Measurements from ENCODE around the gene PTPRN2. TPM values are rescaled to one million over a fixed set of nuclear protein-coding genes. Genes with fewer than 3 reads are reported as not detected.

Gene PTPRN2
- total RNA-seq, 1 donor: 0.09 TPM

DNA sequence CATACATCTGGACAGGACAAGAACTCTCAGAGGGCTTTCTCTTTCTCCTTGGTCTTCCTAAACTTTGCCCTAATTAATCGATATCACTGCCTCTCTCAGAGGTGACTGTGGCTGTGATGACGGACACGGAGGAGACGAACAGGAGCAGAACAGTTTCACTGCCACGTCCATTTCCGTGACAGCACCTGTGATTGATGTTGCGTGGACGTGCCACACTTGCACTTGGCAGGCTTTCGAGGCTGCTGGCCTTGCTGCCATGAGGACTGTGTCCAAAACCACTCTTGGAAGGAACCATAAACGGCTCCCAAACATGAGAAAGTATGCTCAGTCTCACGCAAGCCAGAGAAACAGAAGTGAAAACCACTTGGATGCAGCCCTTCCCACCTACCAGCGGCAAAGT is 942.7 kb downstream of the PTPRN2 start:
- no peak for DNase-seq (ENCODE audit: low read depth)

DNA sequence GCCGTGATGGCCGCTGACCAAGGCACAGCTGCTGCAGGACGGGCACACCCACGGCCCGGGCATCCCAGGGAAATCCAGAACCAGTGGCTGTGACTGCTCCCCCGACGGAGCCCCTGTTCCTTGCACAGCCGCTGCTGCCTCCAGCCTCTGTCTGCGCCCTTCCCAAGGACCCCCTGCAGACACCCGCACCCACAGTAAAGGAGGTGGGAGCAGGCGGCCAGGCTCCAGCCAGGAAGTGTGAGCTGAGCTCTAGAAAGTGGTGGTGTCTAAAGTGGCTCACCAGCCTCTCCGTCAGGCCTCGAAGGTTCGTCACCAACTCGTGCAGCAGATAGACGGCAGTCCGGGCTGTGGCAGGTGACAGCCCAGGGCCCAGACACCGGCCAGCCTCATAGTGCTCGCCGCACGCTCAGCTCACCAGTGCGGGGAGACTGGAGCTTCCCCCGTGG is 944.1 kb downstream of the PTPRN2 start:
- no peak overlapping the region for H3K4me3 ChIP-seq (ENCODE audit: low read depth, low read length)
- TF ChIP-seq, protein P1, sequence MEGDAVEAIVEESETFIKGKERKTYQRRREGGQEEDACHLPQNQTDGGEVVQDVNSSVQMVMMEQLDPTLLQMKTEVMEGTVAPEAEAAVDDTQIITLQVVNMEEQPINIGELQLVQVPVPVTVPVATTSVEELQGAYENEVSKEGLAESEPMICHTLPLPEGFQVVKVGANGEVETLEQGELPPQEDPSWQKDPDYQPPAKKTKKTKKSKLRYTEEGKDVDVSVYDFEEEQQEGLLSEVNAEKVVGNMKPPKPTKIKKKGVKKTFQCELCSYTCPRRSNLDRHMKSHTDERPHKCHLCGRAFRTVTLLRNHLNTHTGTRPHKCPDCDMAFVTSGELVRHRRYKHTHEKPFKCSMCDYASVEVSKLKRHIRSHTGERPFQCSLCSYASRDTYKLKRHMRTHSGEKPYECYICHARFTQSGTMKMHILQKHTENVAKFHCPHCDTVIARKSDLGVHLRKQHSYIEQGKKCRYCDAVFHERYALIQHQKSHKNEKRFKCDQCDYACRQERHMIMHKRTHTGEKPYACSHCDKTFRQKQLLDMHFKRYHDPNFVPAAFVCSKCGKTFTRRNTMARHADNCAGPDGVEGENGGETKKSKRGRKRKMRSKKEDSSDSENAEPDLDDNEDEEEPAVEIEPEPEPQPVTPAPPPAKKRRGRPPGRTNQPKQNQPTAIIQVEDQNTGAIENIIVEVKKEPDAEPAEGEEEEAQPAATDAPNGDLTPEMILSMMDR (IDR thresholded peaks at IDR 0.05; ENCODE audit: insufficient read depth, low read length): no peak
- DNase-seq (ENCODE audit: low read depth): no peak

More for the DNA sequence above, 942.7 kb downstream of the PTPRN2 start:
- TF ChIP-seq, protein P1 (IDR thresholded peaks at IDR 0.05; ENCODE audit: insufficient read depth, low read length): no peak
- H3K4me3 ChIP-seq (ENCODE audit: low read depth, low read length): no peak overlapping the region

DNA sequence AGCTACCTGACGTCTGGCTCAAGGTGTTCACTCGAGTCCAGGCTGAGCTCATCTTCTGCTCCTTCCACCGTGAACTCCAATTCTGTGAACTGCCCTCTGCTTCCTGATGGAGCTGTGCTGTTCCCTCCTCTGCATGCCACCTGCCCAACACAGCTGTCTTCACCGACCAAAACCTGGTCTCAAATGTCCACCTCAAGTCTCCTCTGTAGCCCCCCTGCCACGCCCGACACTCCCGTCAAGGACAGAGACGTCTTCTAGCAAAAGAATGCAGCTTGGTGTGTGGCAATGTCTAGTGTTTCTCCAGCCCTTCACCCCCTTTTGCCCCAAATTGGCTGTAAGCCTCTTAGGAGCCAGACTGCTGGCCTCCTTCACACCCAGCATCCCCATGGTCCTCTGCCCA is 945.8 kb downstream of the PTPRN2 start:
- H3K4me3 ChIP-seq (ENCODE audit: low read depth, low read length): no peak overlapping the region
- DNase-seq (ENCODE audit: low read depth): no peak
- TF ChIP-seq, protein P1 (IDR thresholded peaks at IDR 0.05; ENCODE audit: insufficient read depth, low read length): no peak

DNA sequence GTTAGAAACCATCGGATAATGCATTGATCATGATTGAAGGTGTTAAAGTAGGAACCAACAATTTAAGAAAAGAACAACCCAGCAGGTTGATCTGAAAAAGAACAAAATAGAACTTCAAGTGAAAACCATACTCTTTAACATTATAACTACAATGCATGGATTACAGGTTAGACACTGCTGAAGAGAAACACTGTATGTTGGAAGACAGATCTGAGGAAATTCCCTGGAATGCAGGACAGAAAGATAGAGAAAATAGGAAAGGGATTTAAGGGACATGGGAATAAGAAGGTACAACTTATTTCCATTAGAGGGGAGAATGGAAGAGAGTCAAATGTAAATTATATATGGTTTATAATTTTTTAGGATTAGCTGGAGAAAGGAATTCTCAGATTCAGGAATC is 947.5 kb downstream of the PTPRN2 start:
- no peak for DNase-seq (ENCODE audit: low read depth)
- H3K4me3 ChIP-seq (ENCODE audit: low read depth, low read length): no peak overlapping the region
- TF ChIP-seq, protein P1 (IDR thresholded peaks at IDR 0.05; ENCODE audit: insufficient read depth, low read length): no peak

DNA sequence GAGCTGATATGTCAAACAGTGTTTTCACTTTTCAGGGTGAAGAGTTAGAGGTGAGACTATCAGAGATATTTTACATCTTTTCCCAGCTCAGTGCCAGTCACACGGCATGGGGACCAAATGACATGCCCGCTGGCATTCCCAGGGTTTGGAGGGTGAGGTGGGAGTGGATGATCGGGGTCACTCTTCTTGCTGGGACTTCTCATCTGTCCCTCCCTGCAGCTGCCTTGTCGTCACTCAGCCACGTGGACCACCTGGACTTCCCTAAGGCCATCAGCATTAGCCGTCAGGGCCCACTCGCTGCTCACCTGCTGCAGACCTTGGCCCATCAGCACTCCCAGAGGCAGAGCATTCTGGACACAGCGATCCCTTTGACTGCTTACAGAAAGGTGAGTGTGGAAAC is 949.1 kb downstream of the PTPRN2 start:
- no peak overlapping the region for H3K4me3 ChIP-seq (ENCODE audit: low read depth, low read length)
- TF ChIP-seq, protein P1 (IDR thresholded peaks at IDR 0.05; ENCODE audit: insufficient read depth, low read length): no peak
- no peak for DNase-seq (ENCODE audit: low read depth)

DNA sequence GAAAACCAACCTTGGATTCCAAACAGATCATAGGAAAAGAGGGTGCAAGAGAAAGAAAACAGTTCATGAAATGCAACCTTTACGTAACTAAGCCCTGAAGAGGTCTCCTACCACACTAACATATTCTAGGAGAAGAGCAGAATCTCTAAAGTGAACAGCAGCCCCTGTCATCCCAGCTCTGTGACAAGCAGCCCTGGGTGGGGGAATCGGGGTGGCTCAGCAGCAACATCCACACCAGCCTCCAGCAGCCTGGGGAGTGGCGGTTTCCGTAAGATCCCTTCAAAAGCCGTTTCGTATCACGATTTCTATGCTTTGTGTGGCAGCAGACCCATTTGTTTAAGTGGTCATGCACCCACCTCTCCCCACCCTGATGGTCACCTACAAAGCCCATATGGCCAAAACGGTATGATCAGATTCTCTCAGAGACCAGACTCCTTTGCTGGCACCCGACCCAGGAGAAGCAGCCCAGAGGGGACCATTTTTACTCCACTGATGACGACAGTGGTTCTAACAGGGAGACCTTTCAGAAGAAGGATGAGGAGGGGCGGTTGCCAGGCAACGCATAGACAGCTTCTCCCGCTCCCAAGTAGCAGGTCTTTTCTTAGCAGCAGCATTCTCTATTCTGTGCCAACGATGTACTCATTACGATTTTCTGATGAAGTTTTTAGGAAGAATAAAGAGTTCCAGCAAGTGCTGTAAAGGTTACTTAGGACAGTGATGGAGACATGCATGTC is 950.2 kb downstream of the PTPRN2 start:
- no peak overlapping the region for H3K4me3 ChIP-seq (ENCODE audit: low read depth, low read length)

More for the DNA sequence above, 950.2 kb downstream of the PTPRN2 start:
- TF ChIP-seq, protein P1 (IDR thresholded peaks at IDR 0.05; ENCODE audit: insufficient read depth, low read length): no peak
- no peak for DNase-seq (ENCODE audit: low read depth)

Measured in fibroblast of the aortic adventitia (primary cell).